ENCODE results near the gene GPR101. TPM values are rescaled to one million over a fixed set of nuclear protein-coding genes. Genes with fewer than 3 reads are reported as not detected.

GPR101 gene, protein sequence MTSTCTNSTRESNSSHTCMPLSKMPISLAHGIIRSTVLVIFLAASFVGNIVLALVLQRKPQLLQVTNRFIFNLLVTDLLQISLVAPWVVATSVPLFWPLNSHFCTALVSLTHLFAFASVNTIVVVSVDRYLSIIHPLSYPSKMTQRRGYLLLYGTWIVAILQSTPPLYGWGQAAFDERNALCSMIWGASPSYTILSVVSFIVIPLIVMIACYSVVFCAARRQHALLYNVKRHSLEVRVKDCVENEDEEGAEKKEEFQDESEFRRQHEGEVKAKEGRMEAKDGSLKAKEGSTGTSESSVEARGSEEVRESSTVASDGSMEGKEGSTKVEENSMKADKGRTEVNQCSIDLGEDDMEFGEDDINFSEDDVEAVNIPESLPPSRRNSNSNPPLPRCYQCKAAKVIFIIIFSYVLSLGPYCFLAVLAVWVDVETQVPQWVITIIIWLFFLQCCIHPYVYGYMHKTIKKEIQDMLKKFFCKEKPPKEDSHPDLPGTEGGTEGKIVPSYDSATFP
- total RNA-seq (2022) = not detected in 2 replicates
- not detected for Bru-seq, nascent RNA
- not detected for BruChase-seq, experiment 1, labeled RNA remaining after a 2-hour chase
- not detected for BruChase-seq, experiment 2, labeled RNA remaining after a 6-hour chase
- long read RNA-seq = 0 reads

DNA sequence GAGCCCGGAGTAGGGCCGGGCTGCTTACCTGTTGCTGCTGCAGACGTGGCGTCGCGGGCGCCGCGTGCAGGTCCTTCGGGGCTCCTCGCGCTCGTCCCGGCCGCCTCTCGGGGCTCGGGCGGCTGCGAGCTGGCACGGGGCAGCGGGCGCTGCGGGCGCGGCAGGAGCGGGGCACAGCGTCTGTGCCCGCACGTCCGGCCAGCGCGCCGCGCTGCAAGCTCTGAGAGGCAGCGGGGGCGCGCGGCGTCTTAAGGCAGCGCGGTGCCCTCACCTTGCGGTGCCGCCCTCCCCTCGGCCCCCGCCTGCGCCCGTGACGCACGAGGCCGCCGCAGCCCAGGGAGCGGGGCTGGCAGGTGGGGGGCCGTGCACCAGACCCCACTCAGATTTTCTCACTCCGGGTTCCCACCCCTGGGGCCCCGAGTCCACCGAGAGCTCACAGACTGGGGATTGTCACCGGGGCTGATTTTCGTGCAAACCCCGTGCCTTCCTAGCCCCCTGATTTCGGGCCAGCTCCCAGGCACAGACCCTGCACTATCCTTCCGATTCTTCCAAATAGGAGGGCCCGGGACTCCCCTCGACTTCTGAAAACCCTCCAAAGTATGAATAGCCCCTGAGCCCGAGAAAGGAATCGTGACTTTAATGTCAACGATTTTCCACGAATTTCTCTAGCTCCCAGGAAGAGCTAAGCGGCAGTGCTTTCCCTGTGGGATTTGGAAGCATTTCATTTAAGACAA lies at the start of gene GPR101:
Gene GPR101 (minus strand): TSS at position 222 of the 734 bp plus-strand sequence. CDS start 2,321 bp downstream, outside the sequence.
- H3K4me3 ChIP-seq (ENCODE audit: low read depth, low read length) = no peak within 1 kb of the TSS

DNA sequence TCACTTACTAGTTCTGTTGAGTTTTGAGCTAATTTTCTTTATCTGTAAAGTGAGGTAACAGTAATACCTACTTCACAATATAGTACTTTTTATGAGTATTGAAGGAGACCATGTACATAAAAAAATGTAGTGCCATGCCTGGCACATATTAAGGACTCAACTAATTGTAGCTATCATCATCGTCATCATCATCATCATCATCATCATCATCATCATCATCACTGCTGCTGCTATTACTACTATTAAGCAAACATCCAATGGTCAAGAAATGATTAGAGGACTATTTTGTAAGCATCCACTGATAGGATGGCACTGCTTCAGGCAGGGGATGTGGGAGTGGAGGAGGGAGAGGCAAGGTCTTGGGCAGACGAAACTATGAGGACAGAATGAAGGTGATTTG lies 47.4 kb upstream of the GPR101 start:
- H3K9me3 ChIP-seq = no peaks in the 10 kb centered on the region
- intact Hi-C loops (cut with micrococcal nuclease; ENCODE audit: unreplicated experiment) = no loop called here
- Mint-ChIP-seq H3K9me3 (ENCODE audit: unreplicated experiment) (no peaks in the 10 kb centered on the region), H3K4me1 (ENCODE audit: low read depth, unreplicated experiment) (no peaks in the 10 kb centered on the region), H3K36me3 (ENCODE audit: insufficient read depth, unreplicated experiment) (no peaks in the 10 kb centered on the region), H3K4me3 (ENCODE audit: unreplicated experiment) (no peak overlapping the region), H3K27me3 (ENCODE audit: insufficient read depth, unreplicated experiment) (peaks cover 5% of the 10 kb centered on the region), H3K27ac (ENCODE audit: unreplicated experiment) (no peak overlapping the region)
- no peak overlapping the region for H3K4me3 ChIP-seq (ENCODE audit: low read depth, low read length)
- no peaks in the 10 kb centered on the region for H3K36me3 ChIP-seq (ENCODE audit: control insufficient read depth, insufficient read depth, low read length)
- no peaks in the 10 kb centered on the region for H3K27me3 ChIP-seq (replicated peaks; ENCODE audit: control insufficient read depth, insufficient read depth, low read length)
- TF ChIP-seq CTCF (IDR thresholded peaks at IDR 0.05; ENCODE audit: insufficient read depth in 1 of 2, low read depth in 1 of 2, low read length in 1 of 2, severe bottlenecking in 1 of 2, unreplicated experiment in 1 of 2) = no peak
- ChIA-PET CTCF (no interaction called here), POLR2A (no interaction called here)
- BruUV-seq (replicated peaks) = no TSS peak
- H3K4me1 ChIP-seq = no peaks in the 10 kb centered on the region
- DNase-seq = no peak

More for the DNA sequence above, at the start of gene GPR101:
- no peak for DNase-seq
- Mint-ChIP-seq H3K36me3 (ENCODE audit: insufficient read depth, unreplicated experiment) (no peaks in the 10 kb centered on the region), H3K4me1 (ENCODE audit: low read depth, unreplicated experiment) (no peaks in the 10 kb centered on the region), H3K27ac (ENCODE audit: unreplicated experiment) (no peak within 1 kb of the TSS), H3K9me3 (ENCODE audit: unreplicated experiment) (peaks cover 8% of the 10 kb centered on the region), H3K4me3 (ENCODE audit: unreplicated experiment) (no peak within 1 kb of the TSS), H3K27me3 (ENCODE audit: insufficient read depth, unreplicated experiment) (peaks cover 21% of the 10 kb centered on the region)
- intact Hi-C loops (cut with micrococcal nuclease; ENCODE audit: unreplicated experiment) = no loop called here
- Histone ChIP-seq H3K4me1 (no peaks in the 10 kb centered on the region), H3K27me3 (replicated peaks; ENCODE audit: control insufficient read depth, insufficient read depth, low read length) (no peaks in the 10 kb centered on the region), H3K9me3 (no peaks in the 10 kb centered on the region), H3K36me3 (ENCODE audit: control insufficient read depth, insufficient read depth, low read length) (no peaks in the 10 kb centered on the region)
- ChIA-PET CTCF (no interaction called here), POLR2A (no interaction called here)
- no peak for TF ChIP-seq CTCF (IDR thresholded peaks at IDR 0.05; ENCODE audit: insufficient read depth in 1 of 2, low read depth in 1 of 2, low read length in 1 of 2, severe bottlenecking in 1 of 2, unreplicated experiment in 1 of 2)
- BruUV-seq (replicated peaks) = no TSS peak

DNA sequence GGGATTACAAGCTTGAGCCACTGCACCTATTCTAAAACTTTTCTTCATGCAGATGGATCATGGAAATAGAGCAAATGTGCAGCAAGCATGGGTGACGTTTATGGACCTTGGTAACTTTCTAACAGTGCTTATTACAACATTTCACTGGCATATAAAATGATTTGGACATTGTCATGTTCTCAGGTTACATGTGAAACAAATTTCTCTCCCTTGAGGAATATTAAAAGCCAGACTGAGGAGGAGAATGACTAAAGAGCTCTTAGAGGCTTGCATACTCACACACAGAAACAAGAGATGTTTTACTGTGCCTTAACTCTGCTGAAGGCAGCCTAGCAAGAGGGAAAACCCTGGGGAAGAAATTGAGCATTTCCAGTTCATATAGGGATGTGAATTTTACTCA lies 38.6 kb upstream of the GPR101 start:
- H3K4me1 ChIP-seq = no peaks in the 10 kb centered on the region
- no peaks in the 10 kb centered on the region for H3K9me3 Mint-ChIP-seq (ENCODE audit: unreplicated experiment)
- TF ChIP-seq CTCF (IDR thresholded peaks at IDR 0.05; ENCODE audit: insufficient read depth in 1 of 2, low read depth in 1 of 2, low read length in 1 of 2, severe bottlenecking in 1 of 2, unreplicated experiment in 1 of 2) = no peak
- POLR2A ChIA-PET = no interaction called here
- H3K27ac Mint-ChIP-seq (ENCODE audit: unreplicated experiment) = no peak overlapping the region
- no peaks in the 10 kb centered on the region for H3K27me3 ChIP-seq (replicated peaks; ENCODE audit: control insufficient read depth, insufficient read depth, low read length)
- H3K36me3 ChIP-seq (ENCODE audit: control insufficient read depth, insufficient read depth, low read length) = no peaks in the 10 kb centered on the region
- H3K36me3 Mint-ChIP-seq (ENCODE audit: insufficient read depth, unreplicated experiment) = no peaks in the 10 kb centered on the region
- no TSS peak for BruUV-seq (replicated peaks)
- intact Hi-C loops (cut with micrococcal nuclease; ENCODE audit: unreplicated experiment) = no loop called here
- CTCF ChIA-PET = no interaction called here
- no peak overlapping the region for H3K4me3 ChIP-seq (ENCODE audit: low read depth, low read length)
- H3K9me3 ChIP-seq = no peaks in the 10 kb centered on the region
- no peaks in the 10 kb centered on the region for H3K4me1 Mint-ChIP-seq (ENCODE audit: low read depth, unreplicated experiment)
- H3K27me3 Mint-ChIP-seq (ENCODE audit: insufficient read depth, unreplicated experiment) = peaks cover 7% of the 10 kb centered on the region
- no peak for DNase-seq
- H3K4me3 Mint-ChIP-seq (ENCODE audit: unreplicated experiment) = no peak overlapping the region

Measured in Caco-2 (cell line).